ENCODE results near the gene NUCB1.
"Not testable (repeated sequence)": the region's sequence is repeated elsewhere in the genome, so short reads cannot be mapped to it uniquely, and the experiment has no call there.

Gene NUCB1

DNA sequence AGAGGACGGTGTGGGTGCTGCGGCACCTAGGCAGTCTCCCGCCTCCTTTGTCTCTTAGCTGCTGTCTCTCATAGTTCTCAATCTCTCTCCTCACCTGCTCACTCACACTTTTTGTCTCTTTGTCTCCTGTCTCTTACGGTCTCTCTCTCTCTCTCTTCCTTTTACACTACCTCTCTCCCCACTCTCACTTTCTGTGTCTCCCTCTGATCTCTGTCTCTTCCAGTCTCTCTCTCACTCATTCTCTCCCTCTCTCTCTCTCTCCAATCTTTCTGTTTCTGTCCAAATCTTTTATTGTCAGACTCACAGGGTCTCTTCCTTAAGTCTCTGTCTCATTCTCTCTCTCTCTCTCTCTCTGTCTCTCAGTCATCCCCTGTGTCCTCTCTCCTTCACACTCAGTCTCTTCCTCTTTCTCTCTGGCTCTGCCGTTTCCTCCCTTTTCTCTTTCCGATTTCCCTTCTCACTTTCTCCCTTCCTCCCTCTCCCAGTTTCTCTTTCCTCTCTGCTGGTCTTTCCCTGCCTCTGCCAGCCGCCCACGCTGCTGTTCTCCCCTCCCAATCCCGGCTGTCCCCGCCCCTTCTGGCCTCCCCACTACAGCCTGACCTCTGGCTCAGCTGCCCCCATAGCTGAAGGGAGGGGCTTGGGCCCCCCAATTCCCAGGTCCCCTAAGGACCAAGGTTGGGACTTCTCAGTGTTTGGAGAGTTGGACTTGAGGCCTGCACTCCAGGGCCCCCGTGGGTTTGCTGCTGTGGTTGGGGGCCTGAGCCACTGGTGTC lies 31.8 kb upstream of the NUCB1 start, which contains the start of gene PLEKHA4:
Gene PLEKHA4, minus strand, starts transcription at position 504 of the 773 bp plus-strand sequence. CDS start 997 bp downstream, outside the sequence.
- TF ChIP-seq, protein P1, sequence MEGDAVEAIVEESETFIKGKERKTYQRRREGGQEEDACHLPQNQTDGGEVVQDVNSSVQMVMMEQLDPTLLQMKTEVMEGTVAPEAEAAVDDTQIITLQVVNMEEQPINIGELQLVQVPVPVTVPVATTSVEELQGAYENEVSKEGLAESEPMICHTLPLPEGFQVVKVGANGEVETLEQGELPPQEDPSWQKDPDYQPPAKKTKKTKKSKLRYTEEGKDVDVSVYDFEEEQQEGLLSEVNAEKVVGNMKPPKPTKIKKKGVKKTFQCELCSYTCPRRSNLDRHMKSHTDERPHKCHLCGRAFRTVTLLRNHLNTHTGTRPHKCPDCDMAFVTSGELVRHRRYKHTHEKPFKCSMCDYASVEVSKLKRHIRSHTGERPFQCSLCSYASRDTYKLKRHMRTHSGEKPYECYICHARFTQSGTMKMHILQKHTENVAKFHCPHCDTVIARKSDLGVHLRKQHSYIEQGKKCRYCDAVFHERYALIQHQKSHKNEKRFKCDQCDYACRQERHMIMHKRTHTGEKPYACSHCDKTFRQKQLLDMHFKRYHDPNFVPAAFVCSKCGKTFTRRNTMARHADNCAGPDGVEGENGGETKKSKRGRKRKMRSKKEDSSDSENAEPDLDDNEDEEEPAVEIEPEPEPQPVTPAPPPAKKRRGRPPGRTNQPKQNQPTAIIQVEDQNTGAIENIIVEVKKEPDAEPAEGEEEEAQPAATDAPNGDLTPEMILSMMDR (conservative IDR thresholded peaks at IDR 0.05; ENCODE audit: control insufficient read depth, insufficient read depth, low read depth, low read length) = no peak
- peak; percentile 61 for DNase-seq (ENCODE audit: low read depth)
- peak within 1 kb of the TSS; percentile 67 for H3K4me3 ChIP-seq (ENCODE audit: control insufficient read depth, low read depth, low read length)

DNA sequence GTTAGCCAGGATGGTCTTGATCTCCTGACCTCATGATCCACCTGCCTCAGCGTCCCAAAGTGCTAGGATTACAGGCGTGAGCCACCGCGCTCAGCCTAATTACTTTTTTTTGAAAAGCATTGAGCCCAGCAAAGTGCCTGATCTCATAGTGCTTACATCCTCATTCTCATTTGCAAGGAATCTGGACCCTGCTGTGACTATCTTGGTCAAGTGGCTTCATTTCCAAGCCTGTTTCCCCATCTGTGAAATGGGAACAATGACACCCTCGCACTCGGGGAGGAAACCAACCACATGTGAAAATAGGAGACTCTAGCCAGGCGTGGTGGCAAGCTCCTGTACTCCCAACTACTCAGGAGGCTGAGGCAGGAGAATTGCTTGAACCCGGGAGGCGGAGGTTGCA lies 30.1 kb upstream of the NUCB1 start:
- DNase-seq (ENCODE audit: low read depth) = no peak
- no peak overlapping the region for H3K4me3 ChIP-seq (ENCODE audit: control insufficient read depth, low read depth, low read length)
- TF ChIP-seq, protein P1 (conservative IDR thresholded peaks at IDR 0.05; ENCODE audit: control insufficient read depth, insufficient read depth, low read depth, low read length) = no peak

DNA sequence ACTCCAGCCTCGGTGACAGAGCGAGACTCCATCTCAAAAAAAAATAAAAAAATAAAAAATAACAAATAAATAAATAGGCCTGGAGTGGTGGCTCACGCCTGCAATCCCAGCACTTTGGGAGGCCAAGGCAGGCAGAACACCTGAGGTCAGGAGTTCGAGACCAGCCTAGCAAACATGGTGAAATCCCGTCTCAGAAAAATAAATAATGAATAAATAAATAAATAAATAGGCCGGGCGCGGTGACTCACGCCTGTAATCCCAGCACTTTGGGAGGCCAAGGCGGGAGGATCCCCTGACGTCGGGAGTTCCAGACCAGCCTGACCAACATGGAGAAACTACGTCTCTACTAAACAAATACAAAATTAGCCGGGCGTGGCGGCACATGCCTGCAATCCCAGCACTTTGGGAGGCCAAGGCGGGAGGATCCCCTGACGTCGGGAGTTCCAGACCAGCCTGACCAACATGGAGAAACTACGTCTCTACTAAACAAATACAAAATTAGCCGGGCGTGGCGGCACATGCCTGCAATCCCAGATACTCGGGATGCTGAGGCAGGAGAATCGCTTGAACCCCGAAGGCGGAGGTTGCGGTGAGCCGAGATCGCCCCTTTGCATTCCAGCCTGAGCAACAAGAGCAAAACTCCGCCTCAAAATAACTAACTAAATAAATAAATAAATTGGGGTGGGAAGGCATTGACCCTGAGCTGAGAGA lies 28.5 kb upstream of the NUCB1 start:
- DNase-seq (ENCODE audit: low read depth) = not testable (repeated sequence)
- peak overlapping the region; percentile 27 for H3K4me3 ChIP-seq (ENCODE audit: control insufficient read depth, low read depth, low read length)

DNA sequence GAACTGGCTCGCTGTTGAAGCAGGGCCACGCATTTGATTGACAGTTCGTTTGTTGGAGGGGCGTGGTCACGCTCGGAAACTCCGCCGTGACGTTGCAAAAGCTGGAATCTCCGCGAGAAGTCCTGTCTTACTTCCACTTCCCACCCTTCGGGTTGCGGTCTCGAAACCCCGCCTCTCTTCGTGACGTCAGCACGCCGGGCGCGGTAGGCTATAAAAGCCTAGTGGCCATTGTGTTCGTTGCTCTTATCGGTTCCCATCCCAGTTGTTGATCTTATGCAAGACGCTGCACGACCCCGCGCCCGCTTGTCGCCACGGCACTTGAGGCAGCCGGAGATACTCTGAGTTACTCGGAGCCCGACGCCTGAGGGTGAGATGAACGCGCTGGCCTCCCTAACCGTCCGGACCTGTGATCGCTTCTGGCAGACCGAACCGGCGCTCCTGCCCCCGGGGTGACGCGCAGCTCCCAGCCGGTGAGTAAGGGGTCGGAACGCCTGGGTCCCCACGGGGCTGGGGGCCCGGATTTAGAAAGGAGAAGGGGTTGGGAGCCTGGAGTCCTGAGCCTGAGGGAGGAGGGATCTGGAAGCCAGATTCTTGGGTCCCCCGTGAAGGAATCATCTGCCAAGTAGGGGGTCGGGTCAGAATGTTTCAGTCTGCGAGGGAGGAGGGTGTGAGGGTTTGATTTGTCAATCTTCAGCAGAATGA lies 27.8 kb upstream of the NUCB1 start, which contains the start of gene PPP1R15A:
Gene PPP1R15A, plus strand, starts transcription at position 240 of the 702 bp plus-strand sequence. CDS start 813 bp downstream, outside the sequence.
- TF ChIP-seq, protein P1 (conservative IDR thresholded peaks at IDR 0.05; ENCODE audit: control insufficient read depth, insufficient read depth, low read depth, low read length) = no peak
- peak; percentile 97 for DNase-seq (ENCODE audit: low read depth)
- peak within 1 kb of the TSS; percentile 91 for H3K4me3 ChIP-seq (ENCODE audit: control insufficient read depth, low read depth, low read length)

DNA sequence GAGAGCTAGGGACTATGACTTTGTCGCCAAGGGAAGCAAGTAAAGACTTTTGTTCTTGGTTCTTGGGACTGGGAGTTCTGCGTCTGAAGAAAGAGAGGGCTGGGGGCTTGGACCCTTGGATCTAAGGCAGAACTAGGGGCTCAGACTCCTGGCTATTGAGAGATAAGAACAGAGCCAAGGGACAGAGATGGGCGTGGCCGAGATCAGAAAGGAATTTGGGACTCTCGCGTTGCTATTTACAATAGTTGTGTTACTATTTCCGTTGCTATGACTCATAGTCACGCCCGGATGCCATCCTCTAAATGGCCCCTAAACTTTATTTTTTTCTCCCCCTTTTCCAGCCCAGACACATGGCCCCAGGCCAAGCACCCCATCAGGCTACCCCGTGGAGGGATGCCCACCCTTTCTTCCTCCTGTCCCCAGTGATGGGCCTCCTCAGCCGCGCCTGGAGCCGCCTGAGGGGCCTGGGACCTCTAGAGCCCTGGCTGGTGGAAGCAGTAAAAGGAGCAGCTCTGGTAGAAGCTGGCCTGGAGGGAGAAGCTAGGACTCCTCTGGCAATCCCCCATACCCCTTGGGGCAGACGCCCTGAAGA lies 27.1 kb upstream of the NUCB1 start:
- peak; percentile 94 for DNase-seq (ENCODE audit: low read depth)
- peak overlapping the region; percentile 91 for H3K4me3 ChIP-seq (ENCODE audit: control insufficient read depth, low read depth, low read length)
- TF ChIP-seq, protein P1 (conservative IDR thresholded peaks at IDR 0.05; ENCODE audit: control insufficient read depth, insufficient read depth, low read depth, low read length) = no peak

DNA sequence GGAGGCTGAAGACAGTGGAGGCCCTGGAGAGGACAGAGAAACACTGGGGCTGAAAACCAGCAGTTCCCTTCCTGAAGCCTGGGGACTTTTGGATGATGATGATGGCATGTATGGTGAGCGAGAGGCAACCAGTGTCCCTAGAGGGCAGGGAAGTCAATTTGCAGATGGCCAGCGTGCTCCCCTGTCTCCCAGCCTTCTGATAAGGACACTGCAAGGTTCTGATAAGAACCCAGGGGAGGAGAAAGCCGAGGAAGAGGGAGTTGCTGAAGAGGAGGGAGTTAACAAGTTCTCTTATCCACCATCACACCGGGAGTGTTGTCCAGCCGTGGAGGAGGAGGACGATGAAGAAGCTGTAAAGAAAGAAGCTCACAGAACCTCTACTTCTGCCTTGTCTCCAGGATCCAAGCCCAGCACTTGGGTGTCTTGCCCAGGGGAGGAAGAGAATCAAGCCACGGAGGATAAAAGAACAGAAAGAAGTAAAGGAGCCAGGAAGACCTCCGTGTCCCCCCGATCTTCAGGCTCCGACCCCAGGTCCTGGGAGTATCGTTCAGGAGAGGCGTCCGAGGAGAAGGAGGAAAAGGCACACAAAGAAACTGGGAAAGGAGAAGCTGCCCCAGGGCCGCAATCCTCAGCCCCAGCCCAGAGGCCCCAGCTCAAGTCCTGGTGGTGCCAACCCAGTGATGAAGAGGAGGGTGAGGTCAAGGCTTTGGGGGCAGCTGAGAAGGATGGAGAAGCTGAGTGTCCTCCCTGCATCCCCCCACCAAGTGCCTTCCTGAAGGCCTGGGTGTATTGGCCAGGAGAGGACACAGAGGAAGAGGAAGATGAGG lies 26.4 kb upstream of the NUCB1 start:
- H3K4me3 ChIP-seq (ENCODE audit: control insufficient read depth, low read depth, low read length) = peak overlapping the region; percentile 91
- no peak for DNase-seq (ENCODE audit: low read depth)
- TF ChIP-seq, protein P1 (conservative IDR thresholded peaks at IDR 0.05; ENCODE audit: control insufficient read depth, insufficient read depth, low read depth, low read length) = no peak
